AG08396 (cell line): ENCODE measurements around the gene HIBADH.
A peak's percentile ranks its signal among the peaks of the same experiment; 100 is the strongest.

Source experiments
- DNase-seq: peaks from one replicate; pipeline ENCODE4 v3.0.0; 2012; ENCODE audit warnings: low spot score, mixed read lengths

The HIBADH gene

DNA sequence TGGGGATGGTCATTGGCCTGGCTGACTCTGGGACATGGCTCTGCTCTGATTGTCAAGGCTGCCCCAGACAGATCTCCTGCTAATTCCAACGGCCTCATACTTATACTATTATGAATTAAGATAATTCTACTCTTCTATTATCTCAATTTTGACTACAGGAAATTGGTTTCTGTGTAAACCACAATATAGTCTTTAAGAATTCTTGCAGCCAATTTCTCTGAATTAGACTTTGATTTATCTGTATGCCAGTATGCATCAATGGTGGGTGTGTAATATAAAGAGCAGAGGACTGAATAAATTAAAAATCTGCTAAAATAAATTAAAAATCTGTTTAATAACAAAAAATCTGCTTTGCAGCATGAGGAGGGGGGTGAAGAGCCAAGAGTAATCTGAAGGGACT is 27.0 kb downstream of the HIBADH start:
- DNase-seq: no peak

DNA sequence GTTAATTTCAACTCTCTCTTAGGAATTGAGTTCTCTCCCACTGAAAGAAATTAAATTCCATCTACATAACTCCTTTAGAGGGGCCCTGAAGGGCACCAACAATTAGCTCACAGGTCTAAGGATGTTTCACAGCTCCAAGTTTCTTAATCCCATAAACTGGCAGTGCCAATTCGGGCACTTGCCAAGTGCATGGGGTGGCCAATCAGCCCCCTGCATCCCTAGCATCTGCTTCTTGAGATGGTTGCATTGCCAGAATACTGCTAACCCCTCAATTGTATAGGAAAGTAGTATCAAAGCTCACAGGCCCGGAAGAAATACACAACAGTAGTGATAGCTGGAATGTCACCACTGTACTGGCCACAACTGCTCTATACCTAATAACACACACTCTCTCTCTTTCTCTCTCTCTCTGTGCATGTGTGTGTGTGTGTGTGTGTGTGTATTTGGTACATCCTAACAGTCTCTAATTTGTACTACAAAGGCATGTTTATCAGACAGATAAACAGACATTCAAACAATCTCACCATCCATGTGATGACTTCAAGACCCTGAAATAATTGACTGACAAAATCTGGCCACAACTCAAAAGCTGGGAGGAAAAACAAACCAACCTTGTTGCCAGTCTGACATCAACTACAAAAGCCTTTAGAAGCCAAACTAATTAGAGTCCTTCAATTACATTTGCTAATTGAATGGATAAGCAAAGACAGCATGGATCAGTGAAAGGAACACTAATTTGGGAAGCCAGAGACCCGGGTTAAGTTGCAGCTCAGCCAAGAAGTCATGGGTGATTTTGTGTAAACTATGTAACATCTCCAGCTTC is 27.8 kb downstream of the HIBADH start:
- DNase-seq: no peak

DNA sequence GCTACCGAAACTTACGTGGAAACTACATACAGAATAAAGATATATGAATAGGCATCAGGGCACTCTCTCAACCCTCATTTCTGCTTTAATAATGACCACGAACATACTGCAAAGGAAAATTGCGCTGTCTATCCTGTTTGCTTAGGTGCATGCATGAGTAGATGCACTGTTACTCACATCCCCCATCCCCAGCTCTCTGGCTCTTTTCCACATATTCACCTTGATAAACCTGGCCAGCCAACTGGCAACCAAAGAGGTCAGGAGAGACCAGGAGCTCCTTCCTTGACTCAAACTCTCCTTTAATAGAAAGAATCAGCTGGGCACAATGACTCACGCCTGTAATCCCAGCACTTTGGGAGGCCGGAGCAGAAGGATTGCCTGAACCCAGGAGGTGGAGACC is 29.6 kb downstream of the HIBADH start:
- DNase-seq: no peak

DNA sequence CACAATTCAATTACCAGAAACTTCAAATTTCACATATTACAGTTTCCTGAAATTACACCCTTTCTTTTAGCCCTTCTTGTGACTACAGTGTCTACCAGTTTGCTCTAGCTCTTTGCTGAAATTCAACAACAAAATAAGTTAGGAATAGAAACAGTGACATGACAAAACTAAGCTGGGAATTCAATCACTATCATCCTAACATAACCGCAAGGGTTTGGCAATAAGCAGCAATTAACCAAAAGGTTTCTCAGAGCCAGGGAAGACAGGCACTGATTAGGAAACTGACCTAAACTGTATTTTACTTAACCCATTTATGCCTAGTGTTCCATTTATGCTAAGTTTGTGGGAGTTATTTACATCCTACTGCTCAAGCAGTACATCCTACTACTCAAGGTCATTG is 31.3 kb downstream of the HIBADH start:
- DNase-seq: peak; percentile 10

DNA sequence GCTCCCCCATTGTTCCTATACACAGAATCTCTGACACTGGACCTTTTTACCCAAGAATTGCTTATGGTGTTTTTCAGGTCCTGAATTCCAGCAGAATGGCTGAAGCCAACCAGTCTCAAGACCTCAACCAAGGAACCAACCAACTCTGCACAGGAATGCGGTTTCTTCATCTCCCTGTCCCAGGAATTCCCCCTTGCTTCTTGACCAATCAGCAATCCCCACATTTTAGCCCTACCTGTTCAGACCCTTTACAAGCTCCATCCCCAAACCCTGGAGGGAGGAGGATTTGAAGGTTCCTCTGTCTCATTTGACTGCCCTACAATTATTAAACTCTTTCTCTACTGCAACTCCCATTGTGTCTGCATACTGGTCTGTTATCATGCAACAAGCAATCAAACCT is 35.5 kb downstream of the HIBADH start:
- no peak for DNase-seq

DNA sequence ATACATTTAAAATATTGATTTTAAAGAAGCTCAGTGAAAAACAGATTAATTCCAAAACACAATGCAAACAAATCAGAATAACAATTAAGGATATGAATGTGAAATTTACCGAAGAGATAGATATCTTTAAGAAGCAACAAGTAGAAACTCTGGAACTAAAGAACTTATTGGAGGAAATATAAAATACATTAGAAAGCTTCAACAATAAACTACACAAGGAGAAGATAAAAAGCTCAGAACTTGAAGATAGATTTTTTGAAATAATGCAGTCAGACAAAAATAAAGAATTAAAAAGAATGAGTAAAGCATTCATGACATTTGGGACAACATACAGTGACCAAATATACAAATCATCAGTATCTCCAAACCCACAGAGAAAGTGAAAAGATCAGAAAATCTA is 43.2 kb downstream of the HIBADH start:
- DNase-seq: no peak

DNA sequence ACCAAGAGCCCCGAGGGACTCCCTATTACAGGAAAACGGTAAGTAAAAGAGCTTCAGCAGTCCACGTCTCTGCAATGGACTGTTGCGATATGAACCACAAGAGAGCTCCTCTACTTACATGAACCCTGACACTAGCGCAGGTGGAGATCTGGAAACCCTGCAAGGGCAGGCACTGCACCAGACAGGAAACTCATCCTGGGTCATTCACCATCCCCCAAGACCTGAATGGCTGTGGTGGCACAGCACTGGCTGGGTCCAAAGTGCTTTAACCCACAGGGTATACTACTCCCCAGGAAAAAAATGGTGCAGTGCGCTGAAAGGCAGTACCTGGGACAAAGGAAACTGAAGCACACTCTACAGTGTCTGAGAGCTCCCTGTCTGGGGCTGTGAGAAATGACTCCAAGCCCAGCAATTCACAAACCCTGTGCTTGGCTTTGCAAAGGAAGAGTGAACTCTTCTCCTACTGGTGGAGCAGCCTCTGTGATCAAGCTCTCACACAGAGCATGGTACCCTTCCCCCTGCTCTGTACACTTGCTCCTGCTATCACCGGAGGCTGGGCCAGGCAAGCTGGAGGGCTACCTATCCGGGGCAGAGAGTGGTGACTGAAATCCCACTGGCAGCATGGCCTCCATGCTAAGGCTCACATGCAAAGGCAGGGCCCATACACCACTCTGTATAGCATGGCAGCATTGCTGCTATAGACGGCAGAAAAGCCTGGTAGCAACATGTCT is 44.9 kb downstream of the HIBADH start:
- DNase-seq: no peak

DNA sequence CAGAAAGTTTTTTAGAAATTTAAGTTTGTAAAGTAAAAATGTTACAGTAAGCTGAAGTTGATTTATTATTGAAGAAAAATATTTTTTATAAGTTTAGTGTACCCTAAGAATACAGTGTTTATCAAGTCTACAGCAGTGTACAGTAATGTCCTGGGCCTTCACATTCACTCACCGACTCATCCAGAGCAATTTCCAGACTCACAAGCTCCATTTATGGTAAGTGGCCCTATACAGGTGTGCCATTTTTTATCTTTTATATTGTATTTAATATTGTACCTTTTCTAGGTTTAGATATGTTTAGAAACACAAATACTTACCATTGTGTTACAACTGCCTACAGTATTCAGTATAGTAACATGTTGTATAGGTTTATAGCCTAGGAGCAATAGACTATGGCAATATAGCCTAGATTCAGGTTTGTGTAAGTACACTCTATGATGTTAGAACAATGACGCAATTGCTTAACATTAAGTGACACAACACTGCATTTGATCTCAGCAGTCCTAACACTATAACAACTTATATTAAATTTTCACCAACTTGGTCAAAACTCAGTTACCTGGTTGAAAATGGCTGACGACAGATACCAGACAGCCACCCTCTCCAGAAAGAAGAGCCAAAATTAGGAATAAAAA is 45.7 kb downstream of the HIBADH start:
- no peak for DNase-seq

DNA sequence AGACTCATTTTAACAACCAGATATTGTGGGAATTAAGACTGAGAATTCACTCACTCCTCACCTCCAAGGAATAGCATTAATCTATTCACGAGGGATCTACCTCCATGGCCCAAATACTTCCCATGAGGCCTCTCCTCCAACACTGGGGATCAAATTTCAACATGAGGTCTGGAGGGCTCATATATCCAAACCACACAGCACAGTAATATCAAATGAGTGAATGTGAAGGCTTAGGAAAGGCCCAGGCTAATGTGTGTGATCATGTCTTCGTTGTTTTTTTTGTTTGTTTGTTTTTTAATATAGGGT is 46.5 kb downstream of the HIBADH start:
- no peak for DNase-seq

DNA sequence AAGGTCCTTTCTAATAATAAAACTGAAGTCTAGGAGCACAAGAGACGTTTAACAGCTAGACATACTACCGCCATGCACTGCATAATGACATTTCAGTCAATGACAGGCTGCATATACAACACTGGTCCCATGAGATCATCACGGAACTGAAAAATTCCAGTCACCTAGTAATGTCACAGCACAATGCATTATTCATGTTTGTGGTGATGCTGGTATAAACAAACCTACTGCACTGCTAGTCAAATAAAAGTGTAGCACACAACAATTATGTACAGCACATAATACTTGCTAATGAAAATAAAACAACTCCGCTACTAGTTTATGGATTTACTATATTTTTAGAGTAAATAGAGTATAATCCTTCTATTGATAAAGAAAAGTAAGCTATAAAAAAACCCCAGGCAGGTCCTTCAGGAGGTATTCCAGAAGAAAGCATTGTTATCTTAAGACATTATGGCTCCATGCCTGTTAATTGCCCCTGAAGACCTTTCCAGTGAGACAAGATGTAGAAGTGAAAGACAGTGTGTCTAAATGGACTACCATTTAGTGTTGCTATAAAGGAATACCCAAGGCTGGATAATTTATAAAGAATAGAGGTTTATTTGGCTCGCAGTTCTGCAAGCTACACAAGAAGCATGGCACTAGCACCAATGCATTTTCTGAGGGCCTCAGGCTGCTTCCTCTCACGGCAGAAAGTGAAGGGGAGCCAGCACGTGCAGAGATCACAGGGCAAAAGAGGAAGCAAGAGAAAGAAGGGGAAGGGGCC is 47.1 kb downstream of the HIBADH start:
- no peak for DNase-seq

DNA sequence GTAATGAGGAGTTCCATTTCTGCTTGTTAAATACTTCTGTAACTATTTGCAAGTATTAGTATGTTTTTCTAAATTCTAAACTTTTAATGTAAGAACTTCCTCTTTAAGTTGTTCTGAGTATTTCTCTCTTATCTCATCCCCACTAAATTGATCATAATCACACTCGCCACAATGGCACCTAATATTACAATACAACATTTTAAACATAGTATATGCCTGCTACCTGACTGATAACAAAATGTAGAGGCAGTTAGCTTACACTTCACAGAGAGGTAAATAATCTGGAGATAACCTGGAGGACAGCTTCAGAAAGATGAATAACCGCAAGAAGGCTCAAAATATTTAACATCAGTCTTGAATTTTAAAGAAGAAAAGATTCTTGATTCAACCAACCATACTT is 48.6 kb downstream of the HIBADH start:
- DNase-seq: no peak

DNA sequence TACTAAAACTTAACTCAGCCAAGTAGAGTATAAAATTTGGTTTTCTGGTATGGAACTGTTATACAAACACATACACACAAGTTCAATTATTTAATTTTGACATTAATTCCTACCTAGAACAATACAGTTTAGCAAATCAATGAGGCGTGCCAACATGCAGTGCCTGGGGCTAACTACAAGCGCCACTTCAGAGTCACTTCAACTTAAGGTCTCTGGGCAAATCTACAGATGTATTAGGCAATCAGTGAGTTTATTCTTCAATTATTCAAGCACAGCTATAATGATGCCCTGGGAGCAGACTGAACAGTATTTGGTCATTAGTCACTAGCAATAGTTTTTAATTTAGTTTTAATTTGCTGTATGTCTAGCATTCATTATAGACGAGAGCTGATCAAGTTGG is 51.6 kb downstream of the HIBADH start:
- peak; percentile 12 for DNase-seq

DNA sequence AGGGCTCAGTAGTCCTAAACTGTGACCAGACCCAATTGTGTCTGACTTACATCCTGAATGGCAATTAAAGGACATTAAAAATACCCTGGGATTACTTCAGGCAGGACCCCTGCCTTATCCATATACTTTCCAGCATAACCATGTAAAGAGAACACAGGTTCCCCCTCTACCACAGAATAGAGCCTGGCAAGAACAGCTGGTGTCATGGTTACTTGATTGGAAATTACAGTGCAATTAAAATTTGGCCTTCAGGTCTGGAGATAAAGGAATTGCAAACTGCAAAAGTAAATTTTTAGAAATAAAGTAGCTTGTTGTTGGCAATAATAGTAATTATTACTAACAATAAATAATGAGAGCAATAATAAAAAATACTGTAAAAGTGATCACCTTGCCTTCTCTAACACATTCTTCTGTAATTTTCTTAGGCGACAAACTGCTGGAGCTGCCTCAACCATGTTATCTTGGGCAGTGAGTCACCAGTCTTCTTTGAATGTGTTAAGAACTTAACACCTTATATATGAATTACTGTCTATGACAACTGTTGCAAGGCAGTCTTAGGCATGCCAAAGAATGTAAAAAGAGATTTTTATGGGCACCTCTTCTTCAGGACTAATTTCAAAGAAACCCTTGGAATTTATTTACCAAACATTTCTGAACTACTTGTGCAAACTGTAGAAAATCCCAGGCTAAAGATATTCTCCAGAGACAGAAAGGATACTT is 53.7 kb downstream of the HIBADH start:
- no peak for DNase-seq

DNA sequence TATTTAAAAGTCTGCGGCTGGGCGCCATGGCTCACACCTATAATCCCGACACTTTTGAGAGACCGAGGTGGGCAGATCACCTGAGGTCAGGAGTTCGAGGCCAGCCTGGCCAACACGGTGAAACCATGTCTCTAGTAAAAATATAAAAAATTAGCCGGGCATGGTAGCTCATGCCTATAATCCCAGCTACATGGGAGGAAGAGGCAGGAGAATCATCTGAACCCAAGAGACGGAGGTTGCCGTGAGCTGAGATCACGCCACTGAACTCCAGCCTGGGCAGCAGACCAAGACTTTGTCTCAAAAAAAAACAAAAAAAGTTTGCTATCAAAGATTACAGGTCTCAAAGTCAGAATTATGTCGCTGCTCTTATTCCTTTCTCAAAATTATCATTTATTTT is 55.5 kb downstream of the HIBADH start:
- no peak for DNase-seq

DNA sequence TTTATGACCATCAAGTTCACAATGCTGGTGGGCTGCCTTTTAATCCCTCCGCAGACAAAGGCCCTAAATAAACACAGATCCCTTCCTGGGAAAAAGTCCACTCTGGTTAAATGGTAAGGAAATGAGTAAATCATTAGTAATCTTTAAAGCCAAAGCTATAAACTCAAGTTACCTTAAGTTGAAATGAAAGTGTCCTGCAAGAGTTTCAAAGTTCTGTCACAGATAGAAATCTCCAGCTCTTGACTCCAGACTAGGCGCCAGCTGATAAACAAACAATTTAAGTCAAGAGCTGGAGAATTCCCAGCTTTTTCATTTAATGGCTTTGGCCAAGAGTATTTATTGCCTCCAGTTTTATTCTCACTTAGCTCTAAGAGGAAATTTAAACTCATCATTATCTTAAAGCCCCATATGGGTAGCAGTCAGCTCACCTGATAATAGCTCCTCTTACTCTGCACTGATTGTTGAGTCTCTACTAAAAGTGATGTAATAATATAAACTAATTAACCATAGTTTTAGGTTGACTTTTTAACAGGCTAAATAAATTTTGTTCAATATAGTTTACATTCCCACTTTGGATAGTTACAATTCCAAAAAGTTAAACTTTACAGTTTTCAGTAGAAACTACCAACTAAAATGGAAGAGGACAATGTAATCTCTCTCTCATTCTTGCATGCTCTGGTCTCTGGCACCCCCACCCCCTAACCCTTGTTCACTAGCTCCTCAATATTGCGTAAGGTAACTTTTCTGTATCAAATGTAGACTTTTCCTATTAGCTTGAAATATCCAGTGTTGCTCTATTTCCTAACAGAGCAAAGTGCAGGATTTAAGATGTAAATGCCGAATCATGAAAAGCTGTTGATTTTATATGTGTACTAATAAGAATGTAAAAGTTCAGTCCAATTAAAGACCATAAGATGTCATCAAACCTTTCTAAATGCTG is 56.1 kb downstream of the HIBADH start:
- DNase-seq: no peak

DNA sequence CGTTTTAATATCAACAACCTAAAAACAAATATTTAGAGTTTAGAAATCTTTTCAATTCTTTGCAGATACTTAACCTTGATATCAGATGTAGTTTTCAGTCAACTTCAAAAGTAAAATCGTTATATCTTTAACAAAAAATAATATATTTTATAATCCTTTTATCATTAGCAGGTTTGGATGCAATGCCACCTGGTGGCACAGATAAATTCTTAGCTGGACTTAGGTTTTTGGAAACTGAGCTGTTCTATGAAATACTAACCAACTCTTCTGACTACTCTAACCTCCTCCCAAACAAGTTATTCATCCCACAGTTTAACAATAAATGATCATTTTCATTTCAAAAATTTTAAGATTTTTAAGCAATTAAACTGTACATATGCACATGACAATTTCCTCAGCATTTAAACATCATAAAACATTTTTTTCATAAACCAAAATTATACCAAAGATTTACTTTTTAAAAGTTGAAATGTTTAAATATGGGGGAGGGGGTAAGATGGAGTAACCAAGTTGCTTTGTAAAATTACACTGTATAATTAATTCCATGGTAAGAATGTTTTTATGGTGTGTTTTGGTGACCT is 56.9 kb downstream of the HIBADH start:
- DNase-seq: no peak

DNA sequence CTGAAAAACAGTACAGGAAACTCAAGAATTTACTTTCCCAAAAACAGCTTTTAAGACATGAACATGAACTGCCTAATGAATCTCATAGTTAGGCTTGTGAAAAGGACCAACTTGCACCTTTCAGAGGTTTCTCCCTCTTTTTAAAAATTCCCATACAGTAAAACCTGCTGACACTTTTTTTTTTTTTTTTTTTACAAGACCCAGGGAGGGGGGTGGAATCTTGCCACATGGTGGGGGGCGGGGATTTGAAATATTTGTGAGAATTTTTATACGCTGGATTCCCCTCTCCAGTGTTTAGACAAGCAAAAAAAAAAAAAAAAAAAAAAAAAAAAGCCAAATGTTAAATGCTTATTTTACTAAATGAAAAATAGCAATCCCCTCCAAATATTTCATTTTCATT is 57.4 kb downstream of the HIBADH start:
- DNase-seq: no peak

DNA sequence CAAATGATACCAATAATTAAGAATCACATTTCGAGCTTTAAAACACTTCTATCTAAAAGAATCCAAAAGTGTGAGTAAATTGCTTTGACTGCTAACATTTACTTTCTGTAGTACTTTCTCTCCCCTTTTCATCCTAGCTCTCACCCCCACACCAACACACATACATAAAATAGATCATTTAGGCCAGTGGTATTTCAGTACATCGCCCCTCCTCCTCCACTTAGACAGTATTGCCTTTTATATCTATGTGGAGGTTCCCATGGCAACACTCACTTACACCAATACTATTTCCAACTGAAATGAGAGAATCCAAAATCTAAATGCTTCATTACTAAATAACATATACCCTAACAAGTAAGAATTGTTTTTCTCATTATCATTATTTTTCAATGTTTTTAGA is 58.9 kb downstream of the HIBADH start:
- no peak for DNase-seq

DNA sequence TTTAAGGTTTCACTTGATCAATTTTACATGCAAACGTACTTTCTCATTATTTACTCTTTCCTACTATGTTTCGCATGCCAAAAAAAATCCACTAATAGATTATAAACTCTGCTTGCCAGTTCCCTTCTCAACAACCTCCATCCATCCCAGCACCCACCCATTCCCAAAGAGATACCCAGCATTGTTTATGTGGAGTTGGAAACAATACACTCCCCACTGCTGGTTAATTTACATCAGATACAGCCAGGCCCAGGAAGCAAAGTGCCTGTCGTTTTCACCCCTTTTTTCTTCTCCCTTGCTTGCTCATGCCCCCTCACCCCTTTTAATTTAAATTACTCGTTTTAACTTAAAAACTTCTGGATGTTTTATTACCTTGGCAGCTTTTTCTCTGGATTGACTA is 59.9 kb downstream of the HIBADH start:
- DNase-seq: no peak

DNA sequence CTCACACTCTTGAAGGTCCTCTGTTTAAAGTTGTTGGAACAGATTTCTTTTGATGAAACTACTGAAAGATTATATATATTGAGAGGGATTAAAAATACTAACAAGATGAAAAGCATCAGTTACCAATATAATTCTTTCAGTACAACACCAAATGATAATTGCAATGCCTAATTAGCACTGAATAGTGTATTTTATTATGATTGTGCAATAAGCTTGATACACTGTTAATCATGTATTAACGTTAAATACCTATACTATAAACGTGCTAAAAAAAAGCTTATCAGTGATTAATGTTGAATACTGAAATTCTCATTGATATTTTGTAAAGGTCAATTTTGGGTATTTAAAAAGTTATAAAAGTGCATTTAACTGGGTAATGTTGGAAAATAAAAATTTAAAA is 61.5 kb downstream of the HIBADH start:
- DNase-seq: no peak

DNA sequence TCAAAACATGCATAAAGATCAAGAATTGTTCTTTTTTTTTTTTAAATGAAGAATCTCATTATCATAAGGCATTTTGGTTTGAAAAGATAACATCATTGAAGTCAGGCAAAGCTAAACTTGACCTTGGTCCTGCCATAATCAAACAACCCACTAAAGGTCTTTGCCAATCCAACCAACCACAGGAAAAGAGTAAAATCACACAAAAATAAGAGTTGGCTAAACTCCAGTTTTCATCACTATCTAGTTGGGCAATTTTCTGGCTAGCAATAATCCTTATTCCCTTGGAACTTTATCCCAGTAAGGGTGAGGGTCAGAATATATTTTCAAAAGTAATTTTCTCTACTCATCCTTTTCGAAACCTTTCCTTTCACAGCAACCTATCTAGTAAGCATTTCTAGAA is 62.4 kb downstream of the HIBADH start:
- DNase-seq: no peak
